Kidney glomerular epithelial cell (primary cell): ENCODE measurements around the gene SSR1.

Experiments
- DNase-seq: peaks from one replicate; lab custom pipeline; 2025; lab: John Stamatoyannopoulos, UW

SSR1 gene

DNA sequence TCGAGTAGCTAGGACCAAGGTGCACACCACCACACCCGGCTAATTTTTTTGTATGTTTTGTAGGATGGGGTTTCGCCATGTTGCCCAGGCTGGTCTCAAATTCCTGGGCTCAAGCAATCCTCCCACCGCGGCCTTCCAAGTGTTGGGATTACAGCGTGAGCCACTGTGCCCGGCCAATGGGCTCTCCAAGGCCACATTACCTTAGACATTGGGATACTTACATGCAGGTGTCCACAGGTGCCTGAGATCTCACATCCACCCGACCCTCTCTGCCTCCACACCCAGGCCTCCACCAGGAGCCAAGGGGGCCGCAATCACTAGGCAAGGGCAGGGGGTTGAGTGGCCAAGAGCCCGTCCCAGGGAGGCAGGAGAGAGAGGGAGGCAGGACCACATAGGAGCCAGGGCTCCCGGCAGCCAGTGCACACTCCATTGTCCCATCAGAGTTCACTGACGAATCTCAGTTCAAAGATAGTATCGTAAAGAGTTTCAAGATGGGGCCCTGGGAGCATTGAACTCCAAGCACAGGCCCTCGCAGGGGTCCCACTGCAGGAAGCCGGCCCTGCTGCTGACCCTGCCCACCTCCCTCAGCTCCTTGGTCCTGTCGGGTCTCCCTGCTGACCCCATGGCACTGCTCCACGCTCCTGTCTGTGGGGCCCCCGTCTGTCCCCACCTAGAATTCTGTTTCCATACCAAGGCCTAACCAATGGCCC, 55.3 kb downstream of the SSR1 start:
- DNase-seq, result no peak

DNA sequence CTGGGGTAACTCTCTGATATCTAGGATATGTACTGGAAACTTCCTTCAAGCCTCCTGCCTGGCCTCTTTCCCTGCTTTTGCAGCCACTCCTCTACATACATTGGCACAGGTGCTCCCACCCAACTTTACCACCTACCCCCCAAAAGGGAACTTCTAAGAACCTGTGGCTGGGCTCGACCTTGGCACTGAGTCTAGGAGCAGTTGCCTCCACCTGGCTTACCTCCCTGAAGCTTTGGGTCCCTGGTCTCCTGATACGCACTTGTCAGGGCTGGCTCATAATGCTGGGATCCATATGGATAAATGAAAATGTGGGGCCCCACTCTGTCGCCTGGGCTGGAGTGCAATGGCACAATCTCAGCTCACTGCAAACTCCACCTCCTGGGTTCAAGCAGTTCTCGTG, 56.2 kb downstream of the SSR1 start:
- DNase-seq, result no peak

GRCh38 chr6:7255918-7256317, 57.1 kb downstream of the SSR1 start:
- no peak for DNase-seq

- DNase-seq, result no peak
Observed at GRCh38 chr6:7254980-7255835, 57.8 kb downstream of the SSR1 start.

GRCh38 chr6:7252390-7252789, 60.6 kb downstream of the SSR1 start:
- DNase-seq, result no peak

- no peak for DNase-seq
Observed at GRCh38 chr6:7251646-7252260, 61.2 kb downstream of the SSR1 start.

- DNase-seq, result no peak
Observed at GRCh38 chr6:7250812-7251211, 62.2 kb downstream of the SSR1 start.

DNA sequence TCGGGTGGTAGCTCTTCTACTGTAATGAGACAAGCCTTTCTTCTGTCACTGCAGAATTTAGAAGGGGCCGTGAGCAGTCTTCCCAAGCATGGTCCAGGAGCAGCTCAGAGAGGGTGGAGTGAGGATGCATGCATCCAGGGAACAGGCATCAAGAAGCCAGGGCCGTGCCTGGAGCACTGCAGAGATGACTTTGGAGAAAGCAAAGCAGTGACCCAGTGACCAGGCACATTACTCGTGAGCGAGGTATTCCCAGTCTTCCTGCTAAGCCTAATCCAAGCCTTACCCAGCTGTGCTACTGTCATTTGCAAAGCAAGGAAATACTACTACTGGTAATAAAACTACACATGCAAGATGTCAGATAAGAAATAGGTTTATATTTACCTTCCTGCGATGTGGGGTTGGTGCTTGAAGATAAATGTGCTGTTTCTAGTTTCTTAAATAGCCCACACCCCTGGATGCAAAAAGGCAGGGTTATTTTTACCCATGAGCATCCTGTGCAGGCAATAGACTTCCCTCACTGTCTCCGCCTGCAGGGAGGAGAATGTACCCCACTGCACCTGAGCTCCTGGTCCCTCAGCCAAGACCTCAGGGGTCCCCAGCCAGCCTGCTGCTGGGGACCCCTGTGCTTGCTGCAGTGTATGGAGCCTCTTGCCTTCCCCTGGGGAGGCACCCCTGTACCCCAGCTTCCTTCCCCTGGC, 62.9 kb downstream of the SSR1 start:
- no peak for DNase-seq

- DNase-seq, result no peak
Observed at GRCh38 chr6:7249391-7249790, 63.6 kb downstream of the SSR1 start.

DNA sequence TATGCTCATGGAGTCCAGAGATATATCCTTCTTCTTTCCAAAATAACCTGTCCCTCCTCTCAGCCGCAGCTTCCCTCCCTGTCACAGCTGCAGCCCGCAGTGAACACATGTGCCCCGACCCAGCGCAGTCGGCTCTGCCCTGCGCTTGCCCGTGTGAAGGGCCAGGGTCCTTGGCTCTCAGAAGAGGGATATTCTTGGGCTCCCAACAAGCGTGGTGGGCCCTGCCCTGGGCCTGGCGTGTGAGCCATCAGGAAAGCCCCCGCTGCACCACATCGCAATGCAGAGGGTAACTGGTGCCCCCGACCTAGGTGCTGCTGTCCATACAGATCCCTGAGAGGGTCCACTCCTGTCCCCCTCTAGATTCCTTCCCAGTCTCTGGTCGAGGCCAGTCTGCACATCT, 65.2 kb downstream of the SSR1 start:
- no peak for DNase-seq

DNA sequence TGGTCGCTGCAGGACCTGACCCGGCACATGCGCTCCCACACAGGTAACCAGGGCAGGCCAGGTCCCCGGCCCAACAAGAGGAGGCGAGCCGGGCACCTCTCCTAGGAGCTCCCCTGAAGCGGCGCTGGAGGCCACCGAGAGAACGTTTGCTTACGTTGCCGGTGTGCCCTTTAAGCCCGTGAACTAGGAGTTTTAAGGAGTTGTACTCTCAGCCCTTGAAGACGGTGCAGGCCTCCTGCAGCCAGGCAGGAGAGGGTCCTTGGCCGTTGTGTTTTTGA, 65.9 kb downstream of the SSR1 start:
- no peak for DNase-seq

- DNase-seq, result no peak
Observed at GRCh38 chr6:7246401-7247178, 66.4 kb downstream of the SSR1 start.

DNA sequence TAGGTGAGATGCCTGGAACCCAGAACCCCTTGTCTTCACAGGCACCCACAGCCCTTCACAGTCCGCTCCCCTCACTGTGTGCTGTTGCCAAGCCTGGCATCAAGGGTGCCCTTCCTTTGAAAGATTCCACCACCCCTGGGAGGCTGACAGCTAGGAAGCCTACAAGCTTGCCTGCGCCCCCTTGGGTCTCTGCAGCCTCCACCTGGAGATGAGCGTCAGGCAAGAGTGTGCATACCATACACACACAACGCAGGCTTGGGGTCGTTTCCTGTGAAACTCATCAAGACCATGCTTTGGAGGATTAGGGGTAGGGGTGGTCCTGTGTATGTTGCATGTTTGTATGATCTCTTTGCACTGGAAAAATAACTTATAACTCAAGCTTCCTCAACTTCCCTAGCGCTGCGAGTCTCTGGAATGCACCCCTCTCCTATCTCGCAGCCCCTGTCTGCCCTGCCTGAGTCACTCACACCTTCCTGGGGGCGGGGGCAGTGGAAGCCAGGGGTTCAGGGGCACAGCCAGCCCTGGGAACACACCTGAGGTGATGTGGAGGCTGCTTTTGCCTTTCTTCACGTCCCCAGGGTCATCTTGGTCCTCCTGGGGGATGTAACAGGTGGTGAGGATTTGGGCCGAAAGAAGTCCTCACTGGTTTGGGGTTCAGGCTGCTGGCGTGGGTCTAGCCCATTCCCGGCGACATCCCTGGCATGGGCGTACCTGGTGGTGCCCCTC, 67.2 kb downstream of the SSR1 start:
- no peak for DNase-seq

DNA sequence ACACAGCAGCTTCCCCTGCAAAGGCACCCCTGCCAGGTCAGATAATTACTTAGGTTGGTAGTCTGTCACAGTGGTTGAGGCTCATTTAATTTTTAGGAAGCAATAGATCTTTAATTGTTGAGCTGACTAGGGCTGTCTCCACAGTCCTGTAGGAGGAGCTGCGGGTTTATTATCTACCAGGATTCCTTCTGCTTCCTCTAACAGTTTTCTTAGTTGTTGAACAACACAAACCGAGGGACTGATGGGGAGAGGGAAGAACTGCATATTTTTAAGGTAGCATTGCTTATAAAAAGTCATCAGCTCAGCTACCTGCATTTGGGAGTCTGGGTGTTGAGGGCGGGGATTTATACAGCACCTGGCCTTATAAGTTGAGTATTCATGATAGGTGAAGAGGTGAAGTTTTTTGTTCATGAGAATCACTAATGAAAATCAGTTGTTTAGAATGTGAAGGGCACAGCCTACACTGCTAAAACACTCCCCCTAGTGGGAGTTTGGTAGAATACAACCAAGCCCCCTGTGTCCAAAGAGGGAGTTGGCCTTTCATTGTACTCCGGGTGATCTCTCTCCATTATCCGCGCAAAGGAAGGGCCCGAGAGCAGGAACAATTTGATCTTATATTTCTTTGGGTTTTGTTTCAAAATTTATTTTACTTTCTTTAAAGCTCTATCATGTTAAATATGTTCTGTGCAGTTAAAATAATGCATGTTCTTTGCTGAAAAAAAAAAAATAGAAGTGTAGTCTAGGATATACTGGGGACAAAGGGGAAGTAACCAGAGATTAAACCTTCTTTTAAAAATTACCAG, 69.6 kb downstream of the SSR1 start:
- DNase-seq, result peak; percentile 72

GRCh38 chr6:7242835-7243178, 70.2 kb downstream of the SSR1 start:
- DNase-seq, result no peak

GRCh38 chr6:7241709-7242645, 71.0 kb downstream of the SSR1 start:
- peak; percentile 67 for DNase-seq

- no peak for DNase-seq
Observed at GRCh38 chr6:7241160-7241559, 71.8 kb downstream of the SSR1 start.

- no peak for DNase-seq
Observed at GRCh38 chr6:7240351-7240750, 72.6 kb downstream of the SSR1 start.

DNA sequence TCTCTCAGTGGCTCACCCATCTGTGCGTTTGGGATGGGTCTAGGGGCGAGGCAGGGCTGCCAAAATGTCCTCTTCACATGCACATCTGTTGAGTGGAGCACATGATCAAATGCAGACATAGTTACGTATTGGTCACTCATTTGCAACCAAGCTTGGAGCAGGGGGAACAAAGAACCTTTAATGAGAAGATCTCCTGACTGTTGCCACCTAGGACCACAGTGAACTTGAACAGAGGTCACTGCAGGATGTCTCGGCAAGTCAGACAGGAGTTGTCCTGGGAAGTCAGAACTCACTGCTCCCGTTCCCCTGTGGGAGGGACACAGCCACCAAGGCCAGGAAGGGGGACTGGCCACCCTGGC, 73.4 kb downstream of the SSR1 start:
- no peak for DNase-seq
